HG03457 (cell line): Measurements from ENCODE around the gene PLAU.
"Not testable (repeated sequence)": the region's sequence is repeated elsewhere in the genome, so short reads cannot be mapped to it uniquely, and the experiment has no call there.

Experiments
- ATAC-seq: cut with Tn5 transposase; IDR thresholded peaks from one replicate; pipeline ENCODE4 v1.9.1; 2021; ENCODE audit warnings: moderate number of reproducible peaks; ENCODE audit not compliant: unreplicated experiment

The PLAU gene

GRCh38 chr10:73919481-73919880 is 8.5 kb downstream of the PLAU start:
- ATAC-seq, result not testable (repeated sequence)

- ATAC-seq, result no peak
These were observed 9.2 kb downstream of the PLAU start for GRCh38 chr10:73920089-73920488.

GRCh38 chr10:73922007-73922863 is 11.3 kb downstream of the PLAU start:
- ATAC-seq, result no peak

- no peak for ATAC-seq
These were observed 11.9 kb downstream of the PLAU start for GRCh38 chr10:73922864-73923133.

- no peak for ATAC-seq
These were observed 13.1 kb downstream of the PLAU start for GRCh38 chr10:73923935-73924598.

- ATAC-seq, result no peak
These were observed 14.0 kb downstream of the PLAU start for GRCh38 chr10:73924935-73925334.

GRCh38 chr10:73925539-73925938 is 14.6 kb downstream of the PLAU start:
- ATAC-seq, result no peak

GRCh38 chr10:73926152-73926764 is 15.3 kb downstream of the PLAU start:
- no peak for ATAC-seq

- not testable (repeated sequence) for ATAC-seq
These were observed 19.8 kb downstream of the PLAU start for GRCh38 chr10:73930630-73931327.

- ATAC-seq, result peak; percentile 73
These were observed 21.1 kb downstream of the PLAU start for GRCh38 chr10:73931767-73932619.

- ATAC-seq, result peak; percentile 21
These were observed 21.7 kb downstream of the PLAU start for GRCh38 chr10:73932620-73933112.

- ATAC-seq, result no peak
These were observed 23.1 kb downstream of the PLAU start for GRCh38 chr10:73934074-73934473.

GRCh38 chr10:73935895-73936294 is 25.0 kb downstream of the PLAU start:
- ATAC-seq, result no peak

GRCh38 chr10:73937333-73938043 is 26.6 kb downstream of the PLAU start:
- no peak for ATAC-seq

GRCh38 chr10:73940634-73941221 is 29.8 kb downstream of the PLAU start:
- peak; percentile 69 for ATAC-seq

- ATAC-seq, result no peak
These were observed 30.4 kb downstream of the PLAU start for GRCh38 chr10:73941300-73941699.

- no peak for ATAC-seq
These were observed 33.6 kb downstream of the PLAU start for GRCh38 chr10:73944356-73945100.

GRCh38 chr10:73946253-73947145 is 35.6 kb downstream of the PLAU start:
- ATAC-seq, result no peak
